Nephron (organoid): ENCODE results near the gene SNX13.

Experiments used
- H3K27ac Mint-ChIP-seq, 3 experiments: 2 replicates each; pipeline ENCODE4 v1.8.0; 2020; ENCODE audit warnings: mixed read lengths in 3 of 3, mild to moderate bottlenecking in 2 of 3, moderate library complexity in 1 of 3
- H3K27me3 Mint-ChIP-seq: 2 replicates; pipeline ENCODE4 v1.8.0; 2021; ENCODE audit warnings: low read depth, mild to moderate bottlenecking, moderate library complexity, mixed read lengths
- H3K36me3 Mint-ChIP-seq: 2 replicates; pipeline ENCODE4 v1.8.0; 2020; ENCODE audit warnings: low read depth, mixed read lengths
- H3K4me1 Mint-ChIP-seq: 2 replicates; pipeline ENCODE4 v1.8.0; 2020; ENCODE audit warnings: mixed read lengths
- H3K4me3 Mint-ChIP-seq, 3 experiments: 2 replicates each; pipeline ENCODE4 v1.8.0; 2020; ENCODE audit warnings: mild to moderate bottlenecking in 3 of 3, mixed read lengths in 3 of 3, moderate library complexity in 2 of 3
- H3K9me3 Mint-ChIP-seq: 2 replicates; pipeline ENCODE4 v1.8.0; 2020; ENCODE audit warnings: mixed read lengths
- TF ChIP-seq, protein P1 (sequence below), 3 experiments: fragments of 200-600 bp; sonication (generic); IDR thresholded peaks; one replicate each; pipeline ENCODE4 v1.5.0; 2021; ENCODE audit warnings: antibody characterized with exemption in 3 of 3; ENCODE audit not compliant: unreplicated experiment in 3 of 3

SNX13 gene, protein sequence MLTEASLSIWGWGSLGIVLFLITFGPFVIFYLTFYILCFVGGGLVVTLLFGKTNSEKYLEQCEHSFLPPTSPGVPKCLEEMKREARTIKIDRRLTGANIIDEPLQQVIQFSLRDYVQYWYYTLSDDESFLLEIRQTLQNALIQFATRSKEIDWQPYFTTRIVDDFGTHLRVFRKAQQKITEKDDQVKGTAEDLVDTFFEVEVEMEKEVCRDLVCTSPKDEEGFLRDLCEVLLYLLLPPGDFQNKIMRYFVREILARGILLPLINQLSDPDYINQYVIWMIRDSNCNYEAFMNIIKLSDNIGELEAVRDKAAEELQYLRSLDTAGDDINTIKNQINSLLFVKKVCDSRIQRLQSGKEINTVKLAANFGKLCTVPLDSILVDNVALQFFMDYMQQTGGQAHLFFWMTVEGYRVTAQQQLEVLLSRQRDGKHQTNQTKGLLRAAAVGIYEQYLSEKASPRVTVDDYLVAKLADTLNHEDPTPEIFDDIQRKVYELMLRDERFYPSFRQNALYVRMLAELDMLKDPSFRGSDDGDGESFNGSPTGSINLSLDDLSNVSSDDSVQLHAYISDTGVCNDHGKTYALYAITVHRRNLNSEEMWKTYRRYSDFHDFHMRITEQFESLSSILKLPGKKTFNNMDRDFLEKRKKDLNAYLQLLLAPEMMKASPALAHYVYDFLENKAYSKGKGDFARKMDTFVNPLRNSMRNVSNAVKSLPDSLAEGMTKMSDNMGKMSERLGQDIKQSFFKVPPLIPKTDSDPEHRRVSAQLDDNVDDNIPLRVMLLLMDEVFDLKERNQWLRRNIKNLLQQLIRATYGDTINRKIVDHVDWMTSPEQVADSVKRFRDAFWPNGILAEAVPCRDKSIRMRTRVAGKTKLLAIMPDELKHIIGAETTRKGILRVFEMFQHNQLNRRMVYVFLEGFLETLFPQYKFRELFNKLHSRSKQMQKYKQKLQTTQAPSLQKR

DNA sequence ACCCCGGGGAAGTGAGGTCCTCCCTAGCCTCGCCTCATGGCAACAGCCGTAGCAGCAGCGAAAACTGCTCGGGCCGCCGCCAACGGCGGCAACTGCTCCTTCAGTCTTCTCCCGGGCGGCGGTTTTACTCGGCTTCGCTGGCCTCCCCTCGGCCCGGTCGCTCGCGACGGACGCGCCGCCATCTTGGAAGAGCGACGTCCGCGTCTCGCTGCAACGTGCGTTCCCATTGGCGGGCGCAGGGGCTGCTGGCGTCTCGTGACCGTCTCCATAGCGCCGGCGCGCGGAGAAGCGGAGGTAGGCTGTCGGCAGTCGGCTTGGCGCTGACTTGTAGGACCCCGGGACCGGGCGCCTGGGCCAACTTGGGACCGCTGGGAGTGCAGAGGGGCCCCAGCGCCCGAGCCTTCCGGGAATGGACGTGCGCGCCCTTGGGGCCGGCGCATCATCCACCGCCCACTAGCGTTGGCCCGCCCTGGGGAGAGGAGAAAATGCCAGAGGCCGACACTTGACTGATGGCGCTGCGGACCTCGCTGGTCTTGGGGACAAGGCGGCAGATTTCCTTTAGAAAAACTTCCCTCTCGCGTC lies at the start of gene SNX13:
TSS of gene SNX13 (minus strand) at position 193 of the 582 bp plus-strand sequence. CDS start 199 bp downstream, outside the sequence.
- no peaks in the 10 kb centered on the region for H3K27me3 Mint-ChIP-seq
- H3K4me3 Mint-ChIP-seq = peak within 1 kb of the TSS; percentile 100
- H3K36me3 Mint-ChIP-seq = no peaks in the 10 kb centered on the region
- H3K9me3 Mint-ChIP-seq = no peaks in the 10 kb centered on the region
- TF ChIP-seq, protein P1, sequence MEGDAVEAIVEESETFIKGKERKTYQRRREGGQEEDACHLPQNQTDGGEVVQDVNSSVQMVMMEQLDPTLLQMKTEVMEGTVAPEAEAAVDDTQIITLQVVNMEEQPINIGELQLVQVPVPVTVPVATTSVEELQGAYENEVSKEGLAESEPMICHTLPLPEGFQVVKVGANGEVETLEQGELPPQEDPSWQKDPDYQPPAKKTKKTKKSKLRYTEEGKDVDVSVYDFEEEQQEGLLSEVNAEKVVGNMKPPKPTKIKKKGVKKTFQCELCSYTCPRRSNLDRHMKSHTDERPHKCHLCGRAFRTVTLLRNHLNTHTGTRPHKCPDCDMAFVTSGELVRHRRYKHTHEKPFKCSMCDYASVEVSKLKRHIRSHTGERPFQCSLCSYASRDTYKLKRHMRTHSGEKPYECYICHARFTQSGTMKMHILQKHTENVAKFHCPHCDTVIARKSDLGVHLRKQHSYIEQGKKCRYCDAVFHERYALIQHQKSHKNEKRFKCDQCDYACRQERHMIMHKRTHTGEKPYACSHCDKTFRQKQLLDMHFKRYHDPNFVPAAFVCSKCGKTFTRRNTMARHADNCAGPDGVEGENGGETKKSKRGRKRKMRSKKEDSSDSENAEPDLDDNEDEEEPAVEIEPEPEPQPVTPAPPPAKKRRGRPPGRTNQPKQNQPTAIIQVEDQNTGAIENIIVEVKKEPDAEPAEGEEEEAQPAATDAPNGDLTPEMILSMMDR (IDR thresholded peaks at IDR 0.05; ENCODE audit: unreplicated experiment in 3 of 3) = peak in 2 of 3 experiments; percentile 29 to 44
- peaks cover 25% of the 10 kb centered on the region for H3K4me1 Mint-ChIP-seq
- H3K27ac Mint-ChIP-seq = peak within 1 kb of the TSS; percentile 97 to 100 (median 100)

DNA sequence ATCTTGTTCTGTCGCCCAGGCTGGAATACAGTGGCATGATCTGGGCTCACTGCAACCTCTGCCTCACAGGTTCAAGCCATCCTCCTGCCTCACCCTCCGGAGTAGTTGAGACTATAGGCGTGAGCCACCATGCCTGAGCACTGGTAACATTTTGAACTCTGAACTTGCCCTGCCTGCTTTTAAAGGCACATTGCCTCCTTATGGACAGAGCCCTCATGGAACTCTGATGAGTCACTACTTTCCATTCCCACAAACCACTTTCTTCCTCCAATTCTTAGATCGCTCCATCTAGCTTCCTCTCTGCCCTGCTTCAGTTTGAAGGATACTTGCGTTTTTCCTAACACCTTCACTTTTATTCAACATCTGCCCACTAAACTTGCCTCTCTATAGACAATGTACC lies 49.3 kb upstream of the SNX13 start:
- peaks cover 11% of the 10 kb centered on the region for H3K4me1 Mint-ChIP-seq
- no peak overlapping the region for H3K27ac Mint-ChIP-seq
- TF ChIP-seq, protein P1 (IDR thresholded peaks at IDR 0.05; ENCODE audit: unreplicated experiment in 3 of 3) = no peak
- no peak overlapping the region for H3K4me3 Mint-ChIP-seq
- H3K9me3 Mint-ChIP-seq = no peaks in the 10 kb centered on the region
- no peaks in the 10 kb centered on the region for H3K36me3 Mint-ChIP-seq
- no peaks in the 10 kb centered on the region for H3K27me3 Mint-ChIP-seq

DNA sequence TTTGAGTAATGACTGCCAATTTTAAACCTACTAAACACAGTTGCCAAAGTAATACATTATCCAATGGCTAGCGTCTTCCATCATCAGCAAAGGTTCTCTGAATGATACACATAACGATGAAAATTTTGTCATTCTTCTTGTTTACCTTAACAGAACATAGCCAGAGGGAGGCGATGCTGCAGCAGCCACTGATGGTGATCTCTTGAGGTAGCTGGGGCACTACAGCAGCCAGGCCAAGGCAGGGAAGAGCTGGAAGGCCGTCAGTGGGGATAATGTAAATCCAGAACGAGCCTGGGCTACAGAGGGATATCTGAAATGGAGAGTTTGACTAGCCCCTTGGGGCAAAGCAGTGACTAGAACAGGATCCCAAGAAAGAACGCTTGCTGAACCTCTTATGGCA lies 48.6 kb upstream of the SNX13 start:
- Mint-ChIP-seq H3K4me1 (peaks cover 5% of the 10 kb centered on the region), H3K27me3 (no peaks in the 10 kb centered on the region), H3K9me3 (no peaks in the 10 kb centered on the region), H3K4me3 (no peak overlapping the region), H3K27ac (no peak overlapping the region), H3K36me3 (no peaks in the 10 kb centered on the region)
- TF ChIP-seq, protein P1 (IDR thresholded peaks at IDR 0.05; ENCODE audit: unreplicated experiment in 3 of 3) = no peak

DNA sequence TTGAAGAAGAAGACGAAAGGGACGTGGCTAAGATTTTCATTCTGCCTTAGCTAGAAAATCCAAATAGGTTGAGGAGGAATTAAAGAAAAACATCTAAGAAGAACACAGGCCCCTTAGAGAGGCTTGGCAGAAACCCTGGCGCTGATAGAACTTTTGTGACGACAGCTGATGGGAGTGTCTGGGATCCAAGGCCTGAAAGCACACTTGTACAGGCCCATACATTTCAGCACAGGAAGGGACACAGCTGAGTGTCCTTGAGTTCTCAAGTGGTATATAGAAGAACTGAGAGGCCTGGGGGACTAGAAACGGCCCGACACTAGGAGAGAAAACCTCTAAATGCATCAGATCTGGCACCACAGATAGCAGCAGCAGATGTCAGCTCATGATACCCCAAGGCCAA lies 47.8 kb upstream of the SNX13 start:
- Mint-ChIP-seq H3K27me3 (no peaks in the 10 kb centered on the region), H3K4me1 (peaks cover 5% of the 10 kb centered on the region), H3K27ac (no peak overlapping the region), H3K4me3 (no peak overlapping the region), H3K36me3 (no peaks in the 10 kb centered on the region), H3K9me3 (no peaks in the 10 kb centered on the region)
- TF ChIP-seq, protein P1 (IDR thresholded peaks at IDR 0.05; ENCODE audit: unreplicated experiment in 3 of 3) = no peak

DNA sequence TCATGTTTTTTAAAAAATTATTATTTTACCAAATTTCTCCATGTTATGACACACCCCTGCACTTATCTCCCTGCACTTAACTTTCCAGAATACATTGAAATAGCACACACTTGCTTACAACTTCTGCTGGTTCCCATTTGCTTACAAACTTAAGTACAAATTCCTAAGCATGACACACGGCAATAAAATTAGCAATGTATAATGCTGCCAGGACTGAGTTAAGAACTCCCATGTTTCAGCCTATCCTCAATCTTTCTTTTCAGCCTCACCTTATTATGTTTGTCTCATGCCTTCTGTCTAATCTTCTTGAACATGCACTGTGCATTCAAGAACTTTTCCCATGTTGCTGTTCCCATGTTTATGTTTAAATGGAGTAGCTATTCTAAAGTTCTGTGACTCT lies 46.6 kb upstream of the SNX13 start:
- Mint-ChIP-seq H3K27ac (no peak overlapping the region), H3K9me3 (peaks cover 5% of the 10 kb centered on the region), H3K4me1 (peaks cover 2% of the 10 kb centered on the region), H3K27me3 (no peaks in the 10 kb centered on the region), H3K4me3 (no peak overlapping the region), H3K36me3 (no peaks in the 10 kb centered on the region)
- TF ChIP-seq, protein P1 (IDR thresholded peaks at IDR 0.05; ENCODE audit: unreplicated experiment in 3 of 3) = no peak
